DOHH2 (cell line): Measurements from ENCODE around the gene SARNP.

Experiments used
- CTCF ChIP-seq: fragments of 200-600 bp; sonication (generic); IDR thresholded peaks from one replicate; pipeline ENCODE4 v1.5.1; 2014; ENCODE audit warnings: antibody characterized with exemption, mild to moderate bottlenecking, low read depth, low read length; ENCODE audit not compliant: poor library complexity, severe bottlenecking
- EZH2phosphoT487 ChIP-seq: fragments of 200-600 bp; sonication (generic); IDR thresholded peaks from 2 replicates; pipeline ENCODE4 v1.6.1; 2017; ENCODE audit warnings: borderline replicate concordance, mild to moderate bottlenecking, antibody characterized with exemption, low read length, moderate library complexity, mixed read lengths

- TF ChIP-seq CTCF (no peak), EZH2phosphoT487 (no peak)
Observed at GRCh38 chr12:55755246-55755645, 62.3 kb downstream of the SARNP start.
